H1 (cell line): Measurements from ENCODE around the gene BNC2. TPM values are rescaled to one million over a fixed set of nuclear protein-coding genes. Genes with fewer than 3 reads are reported as not detected.

ENCODE experiments used
- CTCF ChIA-PET: fragments of 300-600 bp; sonication (Branson Sonifier 250); formaldehyde crosslinking; loops from one replicate; lab custom pipeline; 2021; ENCODE audit not compliant: partially characterized antibody; lab: Charles Lee
- POLR2A ChIA-PET: fragments of 300-600 bp; sonication (Branson Sonifier 250); formaldehyde crosslinking; loops from one replicate; lab custom pipeline; 2021; ENCODE audit warnings: inconsistent platforms; ENCODE audit not compliant: partially characterized antibody; lab: Charles Lee
- DNase-seq, 2 experiments: peaks; one replicate each; pipeline versions ENCODE4 v3.0.0 to v3.0.0-alpha.2; 2010 to 2022; ENCODE audit warnings: low spot score in 2 of 2, low read depth in 1 of 2, mixed read lengths in 1 of 2
- FAIRE-seq: peaks from 2 replicates; lab custom pipeline; 2011; peaks lifted over from hg19 to GRCh38; lab: Jason Lieb, UNC
- H2AFZ ChIP-seq: 2 replicates; pipeline ENCODE4 v1.8.1; 2012; ENCODE audit warnings: low read length, inconsistent platforms
- H2AK5ac ChIP-seq: 2 replicates; pipeline ENCODE4 v1.6.1; 2013; ENCODE audit warnings: low read depth, low read length
- H2BK120ac ChIP-seq: replicated peaks from 2 replicates; pipeline ENCODE3; 2013; ENCODE audit warnings: low read depth, low read length, inconsistent platforms
- H2BK12ac ChIP-seq: 2 replicates; pipeline ENCODE4 v1.6.1; 2013; ENCODE audit warnings: low read depth, low read length
- H2BK15ac ChIP-seq: 2 replicates; pipeline ENCODE4 v1.6.1; 2013; ENCODE audit warnings: low read length
- H2BK20ac ChIP-seq: 2 replicates; pipeline ENCODE4 v1.6.1; 2013; ENCODE audit warnings: low read length
- H2BK5ac ChIP-seq: 2 replicates; pipeline ENCODE4 v1.6.1; 2013; ENCODE audit warnings: low read depth, low read length
- H3K14ac ChIP-seq: 2 replicates; pipeline ENCODE4 v1.6.1; 2013; ENCODE audit warnings: inconsistent platforms; ENCODE audit not compliant: insufficient read length
- H3K18ac ChIP-seq: 2 replicates; pipeline ENCODE4 v1.6.1; 2013; ENCODE audit warnings: low read length; ENCODE audit errors: extremely low read depth
- H3K23ac ChIP-seq: 2 replicates; pipeline ENCODE4 v1.6.1; 2013; ENCODE audit warnings: inconsistent platforms; ENCODE audit not compliant: insufficient read length
- H3K23me2 ChIP-seq: 2 replicates; pipeline ENCODE4 v1.6.1; 2013; ENCODE audit warnings: low read depth, low read length
- H3K27ac ChIP-seq: 2 replicates; pipeline ENCODE4 v1.6.1; 2011; ENCODE audit warnings: low read depth, low read length, inconsistent platforms
- H3K27me3 ChIP-seq, 4 experiments: replicated peaks in 1 of 4; 1 replicate in 1 of 4; 2 replicates in 3 of 4; pipeline versions ENCODE4 v1.6.1 to v1.8.1; 2011 to 2013; ENCODE audit warnings: low read length in 3 of 4, mild to moderate bottlenecking in 3 of 4, inconsistent platforms in 2 of 4, mixed read lengths in 2 of 4, moderate library complexity in 1 of 4; ENCODE audit not compliant: control insufficient read depth in 3 of 4, insufficient read depth in 3 of 4; ENCODE audit errors: extremely low read depth in 1 of 4
- H3K36me3 ChIP-seq, 4 experiments: 2 replicates each; pipeline versions ENCODE4 v1.6.1 to v1.8.1; 2011 to 2013; ENCODE audit warnings: mild to moderate bottlenecking in 4 of 4, low read length in 3 of 4, moderate library complexity in 2 of 4, control low read depth in 1 of 4, inconsistent platforms in 1 of 4; ENCODE audit not compliant: insufficient read depth in 4 of 4, control insufficient read depth in 2 of 4
- H3K4ac ChIP-seq: replicated peaks from 2 replicates; pipeline ENCODE3; 2013; ENCODE audit warnings: low read length, low read depth, mixed read lengths, inconsistent platforms; ENCODE audit not compliant: insufficient read length
- H3K4me1 ChIP-seq, 4 experiments: replicated peaks in 1 of 4; 1 replicate in 1 of 4; 2 replicates in 3 of 4; pipeline versions ENCODE4 v1.6.1 to v1.8.1; 2011 to 2013; ENCODE audit warnings: low read length in 3 of 4, inconsistent platforms in 2 of 4, mixed read lengths in 1 of 4; ENCODE audit not compliant: insufficient read depth in 4 of 4, control insufficient read depth in 3 of 4
- H3K4me2 ChIP-seq, 2 experiments: 2 replicates each; pipeline versions ENCODE4 v1.6.1 to v1.8.1; 2011 to 2013; ENCODE audit warnings: low read depth in 2 of 2, low read length in 2 of 2, control low read depth in 1 of 2, inconsistent platforms in 1 of 2, mild to moderate bottlenecking in 1 of 2; ENCODE audit not compliant: insufficient read depth in 1 of 2
- H3K4me3 ChIP-seq, 4 experiments: fragments of 200-600, 300-600 bp in 1 of 4; sonication (generic), shearing (Covaris generic), sonication (Bioruptor Twin) in 1 of 4; 2 replicates each; pipeline versions ENCODE4 v1.5.1 to v1.8.1; 2011 to 2016; ENCODE audit warnings: low read length in 4 of 4, low read depth in 3 of 4, control low read depth in 2 of 4, inconsistent platforms in 2 of 4, mild to moderate bottlenecking in 2 of 4, mixed read lengths in 1 of 4, moderate library complexity in 1 of 4; ENCODE audit not compliant: insufficient read depth in 2 of 4; ENCODE audit errors: extremely low read depth in 1 of 4
- H3K56ac ChIP-seq: replicated peaks from 2 replicates; pipeline ENCODE3; 2013; ENCODE audit warnings: low read depth, mild to moderate bottlenecking, mixed read lengths, low read length, inconsistent platforms; ENCODE audit not compliant: insufficient read length
- H3K79me1 ChIP-seq: 2 replicates; pipeline ENCODE4 v1.6.1; 2013; ENCODE audit warnings: low read depth, low read length, control low read depth
- H3K79me2 ChIP-seq, 2 experiments: 2 replicates each; pipeline versions ENCODE4 v1.6.1 to v1.8.1; 2012 to 2013; ENCODE audit warnings: low read length in 2 of 2, mild to moderate bottlenecking in 2 of 2, inconsistent platforms in 1 of 2; ENCODE audit not compliant: insufficient read depth in 2 of 2, control insufficient read depth in 1 of 2
- H3K9ac ChIP-seq, 4 experiments: replicated peaks in 1 of 4; 1 replicate in 1 of 4; 2 replicates in 3 of 4; pipeline versions ENCODE4 v1.6.1 to v1.8.1; 2011 to 2013; ENCODE audit warnings: low read depth in 3 of 4, low read length in 3 of 4, control low read depth in 2 of 4, mild to moderate bottlenecking in 2 of 4, moderate library complexity in 2 of 4, inconsistent platforms in 1 of 4; ENCODE audit errors: extremely low read depth in 1 of 4
- H3K9me3 ChIP-seq, 2 experiments: 2 replicates each; pipeline versions ENCODE4 v1.6.1 to v1.8.1; 2012 to 2013; ENCODE audit warnings: mild to moderate bottlenecking in 2 of 2, moderate library complexity in 2 of 2, control low read depth in 1 of 2, inconsistent platforms in 1 of 2, low read depth in 1 of 2, low read length in 1 of 2, mixed read lengths in 1 of 2; ENCODE audit not compliant: insufficient read depth in 2 of 2
- H4K20me1 ChIP-seq, 2 experiments: replicated peaks in 1 of 2; 2 replicates each; pipeline versions ENCODE3 to v1.8.1; 2011 to 2013; ENCODE audit warnings: inconsistent platforms in 2 of 2, low read length in 2 of 2, mild to moderate bottlenecking in 1 of 2; ENCODE audit not compliant: insufficient read depth in 2 of 2, control insufficient read depth in 1 of 2
- H4K5ac ChIP-seq: 2 replicates; pipeline ENCODE4 v1.6.1; 2013; ENCODE audit warnings: low read length, low read depth, mixed read lengths, inconsistent platforms; ENCODE audit not compliant: insufficient read length
- H4K8ac ChIP-seq: 2 replicates; pipeline ENCODE4 v1.8.0; 2013; ENCODE audit warnings: mild to moderate bottlenecking, moderate library complexity, low read length, inconsistent platforms; ENCODE audit not compliant: insufficient read depth; ENCODE audit errors: extremely low read depth
- H4K91ac ChIP-seq: replicated peaks from 2 replicates; pipeline ENCODE3; 2013; ENCODE audit warnings: low read length, mixed read lengths, inconsistent platforms; ENCODE audit not compliant: insufficient read length
- CEBPB ChIP-seq: IDR thresholded peaks from 2 replicates; pipeline ENCODE4 v1.6.1; 2012; ENCODE audit warnings: low read depth, low read length
- E2F6 ChIP-seq: IDR thresholded peaks from 2 replicates; pipeline ENCODE4 v1.6.1; 2012; ENCODE audit warnings: inconsistent platforms
- EGR1 ChIP-seq: IDR thresholded peaks from 2 replicates; pipeline ENCODE4 v1.6.1; 2011; ENCODE audit warnings: low read depth, low read length, borderline replicate concordance
- NRF1 ChIP-seq: IDR thresholded peaks from 2 replicates; pipeline ENCODE4 v1.6.1; 2011; ENCODE audit warnings: mild to moderate bottlenecking, low read depth, low read length, improper control_type of control experiment
- SP2 ChIP-seq: IDR thresholded peaks from 2 replicates; pipeline ENCODE4 v1.6.1; 2012; ENCODE audit warnings: mild to moderate bottlenecking, low read length, inconsistent platforms
- WGBS, 2 experiments: shearing (Covaris generic) in 1 of 2; methylation state at CpG; one replicate each; pipeline versions ENCODE4 v1.1.6 to v1.1.7; 2013 to 2015; ENCODE audit warnings: low lambda C conversion rate in 2 of 2, mixed read lengths in 2 of 2, inconsistent platforms in 1 of 2, low coverage in 1 of 2, missing lambda C conversion rate in 1 of 2; ENCODE audit not compliant: insufficient replicate concordance in 2 of 2, insufficient coverage in 1 of 2, insufficient read length in 1 of 2; ENCODE audit errors: extremely low coverage in 1 of 2, missing lambda C conversion rate in 1 of 2; 5-methylcytosine and 5-hydroxymethylcytosine counted together
- polyA plus RNA-seq, 7 experiments: library from polyadenylated mRNA; depleted of rRNA in 3 of 7; stranded (reverse) in 5 of 7; unstranded in 2 of 7; fragments of >200 nt in 5 of 7; fragments of 200-250 nt in 2 of 7; gene quantifications; 1 replicate in 5 of 7; 2 replicates in 1 of 7; 4 replicates in 1 of 7; pipeline versions ENCODE4 v1.2.1 to v1.2.3, GENCODE V29; 2011 to 2013; ENCODE audit warnings: missing spikeins in 2 of 7, mixed read lengths in 2 of 7
- total RNA-seq: library from RNA; stranded (reverse); fragmentation: NEBNext Ultra II Directional; extraction: Animal tissue kit (Norgen Biotek cat#: 25700); gene quantifications from 2 replicates; pipeline ENCODE4 v1.2.1, GENCODE V29; 2021
- TF ChIP-seq, protein P1 (sequence below), 3 experiments: IDR thresholded peaks; 1 replicate in 2 of 3; 2 replicates in 1 of 3; pipeline versions ENCODE4 v1.5.1 to v1.6.1; 2011; ENCODE audit warnings: low read length in 3 of 3, mild to moderate bottlenecking in 3 of 3, inconsistent platforms in 2 of 3, low read depth in 1 of 3, moderate library complexity in 1 of 3; ENCODE audit not compliant: insufficient read depth in 1 of 3; ENCODE audit errors: control extremely low read depth in 1 of 3

The BNC2 gene
- total and polyA plus RNA-seq, 2 of the 8 experiments (the other 6 are each of a cell fraction or from before 2014, with no cell fraction given): 16.0 to 26.8 TPM

DNA sequence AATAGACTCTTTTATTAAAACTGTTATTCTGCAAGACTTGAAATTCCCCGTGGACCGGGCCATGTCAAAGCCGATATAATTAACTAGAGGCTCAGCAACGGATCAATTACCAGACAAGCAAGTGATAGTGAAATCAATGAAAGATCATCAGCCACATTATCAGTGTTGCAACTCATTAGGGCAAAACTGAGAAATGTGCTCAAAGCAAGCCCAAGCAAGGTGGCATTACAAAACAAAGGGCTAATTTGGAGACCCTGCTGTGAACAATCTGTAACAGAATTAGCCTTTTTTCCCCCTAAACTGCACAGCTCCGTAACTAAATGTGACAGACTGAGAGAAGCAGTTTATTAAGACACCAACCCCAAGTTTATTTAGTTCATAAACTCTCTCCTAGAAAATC lies 140.3 kb downstream of the BNC2 start:
- Histone ChIP-seq H3K4me1 (peaks cover 12 to 30% (median 23%) of the 10 kb centered on the region in 4 experiments; a peak in 6 of 7 replicates), H3K27ac (no peak overlapping the region), H3K9ac (no peak overlapping the region), H2AK5ac (no peak overlapping the region), H4K20me1 (no peaks in the 10 kb centered on the region), H3K18ac (no peak overlapping the region), H3K4ac (no peak overlapping the region), H3K36me3 (no peaks in the 10 kb centered on the region), H2BK120ac (no peak overlapping the region), H2BK15ac (no peak overlapping the region), H3K27me3 (no peaks in the 10 kb centered on the region), H3K56ac (no peak overlapping the region), H2BK12ac (no peak overlapping the region), H3K79me2 (peaks cover 0 to 32% of the 10 kb centered on the region in 2 experiments; a peak in 3 of 4 replicates), H3K9me3 (no peaks in the 10 kb centered on the region), H2BK5ac (no peak overlapping the region), H3K23me2 (peaks cover 3% of the 10 kb centered on the region), H3K4me3 (peak overlapping the region in 3 of 4 experiments; percentile 3 to 39 (median 7); a peak in 3 of 8 replicates), H3K4me2 (peak overlapping the region; percentile 57 to 81)
- no peak for FAIRE-seq
- CTCF ChIA-PET: interaction anchor here (0.6 to 1.6 kb wide), 6 partner anchors 9 to 835 kb away, joined by 3 to 4 read pairs (median 3); no protein-coding TSS in a partner anchor
- TF ChIP-seq, protein P1, sequence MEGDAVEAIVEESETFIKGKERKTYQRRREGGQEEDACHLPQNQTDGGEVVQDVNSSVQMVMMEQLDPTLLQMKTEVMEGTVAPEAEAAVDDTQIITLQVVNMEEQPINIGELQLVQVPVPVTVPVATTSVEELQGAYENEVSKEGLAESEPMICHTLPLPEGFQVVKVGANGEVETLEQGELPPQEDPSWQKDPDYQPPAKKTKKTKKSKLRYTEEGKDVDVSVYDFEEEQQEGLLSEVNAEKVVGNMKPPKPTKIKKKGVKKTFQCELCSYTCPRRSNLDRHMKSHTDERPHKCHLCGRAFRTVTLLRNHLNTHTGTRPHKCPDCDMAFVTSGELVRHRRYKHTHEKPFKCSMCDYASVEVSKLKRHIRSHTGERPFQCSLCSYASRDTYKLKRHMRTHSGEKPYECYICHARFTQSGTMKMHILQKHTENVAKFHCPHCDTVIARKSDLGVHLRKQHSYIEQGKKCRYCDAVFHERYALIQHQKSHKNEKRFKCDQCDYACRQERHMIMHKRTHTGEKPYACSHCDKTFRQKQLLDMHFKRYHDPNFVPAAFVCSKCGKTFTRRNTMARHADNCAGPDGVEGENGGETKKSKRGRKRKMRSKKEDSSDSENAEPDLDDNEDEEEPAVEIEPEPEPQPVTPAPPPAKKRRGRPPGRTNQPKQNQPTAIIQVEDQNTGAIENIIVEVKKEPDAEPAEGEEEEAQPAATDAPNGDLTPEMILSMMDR (IDR thresholded peaks at IDR 0.05; ENCODE audit: control extremely low read depth in 1 of 3, insufficient read depth in 1 of 3, low read depth in 1 of 3, low read length in 3 of 3): no peak
- no peak for TF ChIP-seq SP2
- TF ChIP-seq E2F6: no peak
- TF ChIP-seq NRF1: no peak
- TF ChIP-seq CEBPB: peak; percentile 50; the same call in 1 of the 2 replicates
- no peak for TF ChIP-seq EGR1
- TF ChIP-seq, all 59 proteins: peak for 1
- H4K91ac ChIP-seq: no peak overlapping the region
- no peak overlapping the region for H3K23ac ChIP-seq
- 16% methylated on average over 5 of the region's 5 CpGs; no CpG with 5 or more reads in 1 of the 2 experiments for WGBS, 2 experiments
- no peak overlapping the region for H3K14ac ChIP-seq
- POLR2A ChIA-PET: interaction anchor here (1.0 to 2.3 kb wide), 2 partner anchors 15 to 80 kb away, joined by 3 to 7 read pairs; no protein-coding TSS in a partner anchor
- H2AFZ ChIP-seq: no peak overlapping the region
- H2BK20ac ChIP-seq: no peak overlapping the region
- no peaks in the 10 kb centered on the region for H3K79me1 ChIP-seq
- no peak overlapping the region for H4K5ac ChIP-seq
- no peak overlapping the region for H4K8ac ChIP-seq
- DNase-seq: no peak
